ENCODE results near the gene CYTH3. TPM values are rescaled to one million over a fixed set of nuclear protein-coding genes. Genes with fewer than 3 reads are reported as not detected.
"Not testable (repeated sequence)": the region's sequence is repeated elsewhere in the genome, so short reads cannot be mapped to it uniquely, and the experiment has no call there.

CYTH3 gene
- total RNA-seq, 1 donor from 2014 or later: 24.9 TPM

GRCh38 chr7:6294839-6295238, 22.4 kb upstream of the CYTH3 start:
- H3K36me3 ChIP-seq (ENCODE audit: control insufficient read depth, insufficient read depth, low read length): no peaks in the 10 kb centered on the region
- TF ChIP-seq, protein P1, sequence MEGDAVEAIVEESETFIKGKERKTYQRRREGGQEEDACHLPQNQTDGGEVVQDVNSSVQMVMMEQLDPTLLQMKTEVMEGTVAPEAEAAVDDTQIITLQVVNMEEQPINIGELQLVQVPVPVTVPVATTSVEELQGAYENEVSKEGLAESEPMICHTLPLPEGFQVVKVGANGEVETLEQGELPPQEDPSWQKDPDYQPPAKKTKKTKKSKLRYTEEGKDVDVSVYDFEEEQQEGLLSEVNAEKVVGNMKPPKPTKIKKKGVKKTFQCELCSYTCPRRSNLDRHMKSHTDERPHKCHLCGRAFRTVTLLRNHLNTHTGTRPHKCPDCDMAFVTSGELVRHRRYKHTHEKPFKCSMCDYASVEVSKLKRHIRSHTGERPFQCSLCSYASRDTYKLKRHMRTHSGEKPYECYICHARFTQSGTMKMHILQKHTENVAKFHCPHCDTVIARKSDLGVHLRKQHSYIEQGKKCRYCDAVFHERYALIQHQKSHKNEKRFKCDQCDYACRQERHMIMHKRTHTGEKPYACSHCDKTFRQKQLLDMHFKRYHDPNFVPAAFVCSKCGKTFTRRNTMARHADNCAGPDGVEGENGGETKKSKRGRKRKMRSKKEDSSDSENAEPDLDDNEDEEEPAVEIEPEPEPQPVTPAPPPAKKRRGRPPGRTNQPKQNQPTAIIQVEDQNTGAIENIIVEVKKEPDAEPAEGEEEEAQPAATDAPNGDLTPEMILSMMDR (IDR thresholded peaks at IDR 0.05; ENCODE audit: insufficient read depth, low read length, poor library complexity, severe bottlenecking): no peak
- H3K4me3 ChIP-seq (ENCODE audit: low read depth, low read length): no peak overlapping the region
- no peak for DNase-seq (ENCODE audit: low read depth)
- H3K27me3 ChIP-seq (ENCODE audit: control insufficient read depth, insufficient read depth, low read length): no peaks in the 10 kb centered on the region

DNA sequence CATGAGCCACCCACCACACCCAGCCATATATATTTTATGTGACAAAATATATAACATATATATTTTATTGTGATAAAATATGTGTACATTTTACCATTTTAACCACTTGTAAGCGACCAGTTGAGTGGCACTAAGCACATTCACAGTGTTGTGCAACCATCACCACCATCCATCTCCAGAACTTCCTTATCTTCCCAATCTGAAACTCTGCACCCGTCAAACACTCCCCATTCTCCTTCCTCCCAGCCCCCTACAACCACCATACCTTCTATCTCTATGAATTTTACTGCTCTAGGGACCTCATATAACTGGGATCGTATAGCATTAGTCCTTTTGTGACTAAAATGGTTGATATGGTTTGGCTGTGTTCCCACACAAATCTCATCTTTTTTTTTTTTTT, 20.8 kb upstream of the CYTH3 start:
- H3K36me3 ChIP-seq (ENCODE audit: control insufficient read depth, insufficient read depth, low read length): no peaks in the 10 kb centered on the region
- H3K27me3 ChIP-seq (ENCODE audit: control insufficient read depth, insufficient read depth, low read length): no peaks in the 10 kb centered on the region
- no peak overlapping the region for H3K4me3 ChIP-seq (ENCODE audit: low read depth, low read length)
- TF ChIP-seq, protein P1 (IDR thresholded peaks at IDR 0.05; ENCODE audit: insufficient read depth, low read length, poor library complexity, severe bottlenecking): no peak
- DNase-seq (ENCODE audit: low read depth): no peak

DNA sequence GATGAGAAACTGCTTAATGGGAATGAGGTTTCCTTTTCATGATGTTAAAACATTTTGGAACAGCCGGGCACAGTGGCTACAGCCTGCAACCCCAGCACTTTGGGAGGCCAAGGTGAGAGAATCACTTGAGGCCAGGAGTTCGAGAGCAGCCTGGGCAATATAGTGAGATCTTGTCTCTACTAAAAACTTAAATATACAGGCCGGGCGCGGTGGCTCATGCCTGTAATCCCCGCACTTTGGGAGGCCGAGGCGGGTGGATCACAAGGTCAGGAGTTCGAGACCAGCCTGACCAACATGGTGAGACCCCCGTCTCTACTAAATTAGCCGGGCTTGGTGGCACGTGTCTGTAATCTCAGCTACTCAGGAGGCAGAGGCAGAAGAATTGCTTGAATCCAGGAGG, 19.5 kb upstream of the CYTH3 start:
- H3K27me3 ChIP-seq (ENCODE audit: control insufficient read depth, insufficient read depth, low read length); H3K36me3 ChIP-seq (ENCODE audit: control insufficient read depth, insufficient read depth, low read length); DNase-seq (ENCODE audit: low read depth); H3K4me3 ChIP-seq (ENCODE audit: low read depth, low read length): not testable (repeated sequence)

DNA sequence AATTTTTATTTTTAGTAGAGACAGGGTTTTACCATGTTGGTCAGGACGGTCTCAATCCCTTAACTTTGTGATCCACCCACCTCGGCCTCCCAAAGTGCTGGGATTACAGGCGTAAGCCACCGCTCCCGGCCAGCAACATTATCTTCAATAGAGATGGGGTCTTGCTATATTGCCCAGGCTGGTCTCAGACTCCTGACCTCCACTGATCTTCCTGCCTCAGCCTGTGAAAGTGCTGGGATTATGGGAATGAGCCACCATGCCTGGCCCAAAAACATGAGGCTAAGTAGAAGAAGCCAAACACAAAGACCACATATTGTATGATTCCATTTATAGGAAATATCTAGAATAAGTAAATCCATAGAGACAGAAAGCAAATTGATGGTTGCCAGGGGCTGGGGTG, 19.1 kb upstream of the CYTH3 start:
- TF ChIP-seq, protein P1 (IDR thresholded peaks at IDR 0.05; ENCODE audit: insufficient read depth, low read length, poor library complexity, severe bottlenecking): no peak
- Histone ChIP-seq H3K27me3 (ENCODE audit: control insufficient read depth, insufficient read depth, low read length) (no peaks in the 10 kb centered on the region), H3K36me3 (ENCODE audit: control insufficient read depth, insufficient read depth, low read length) (no peaks in the 10 kb centered on the region), H3K4me3 (ENCODE audit: low read depth, low read length) (no peak overlapping the region)
- no peak for DNase-seq (ENCODE audit: low read depth)

DNA sequence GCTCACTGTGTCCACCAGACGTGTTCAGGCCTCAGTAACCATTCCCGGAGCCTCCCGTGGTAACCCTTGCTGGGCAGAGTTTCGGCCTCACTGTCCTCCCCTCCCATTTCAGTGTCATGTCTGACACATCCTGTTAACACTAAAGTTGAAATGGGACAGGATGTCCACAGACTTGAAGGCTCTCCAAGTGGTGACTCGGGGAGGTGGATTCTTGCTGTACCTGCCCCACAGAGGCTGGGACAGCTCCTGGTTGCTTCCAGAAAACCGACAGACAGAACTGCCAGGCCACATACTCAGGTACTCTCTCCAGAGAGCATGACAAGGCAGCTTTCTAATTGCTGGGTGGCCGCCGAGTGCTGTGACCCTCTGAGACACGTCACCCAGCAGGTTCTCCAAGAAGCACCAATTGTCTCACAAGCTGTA, 17.9 kb upstream of the CYTH3 start:
- Histone ChIP-seq H3K27me3 (ENCODE audit: control insufficient read depth, insufficient read depth, low read length) (no peaks in the 10 kb centered on the region), H3K36me3 (ENCODE audit: control insufficient read depth, insufficient read depth, low read length) (no peaks in the 10 kb centered on the region), H3K4me3 (ENCODE audit: low read depth, low read length) (no peak overlapping the region)
- no peak for DNase-seq (ENCODE audit: low read depth)
- TF ChIP-seq, protein P1 (IDR thresholded peaks at IDR 0.05; ENCODE audit: insufficient read depth, low read length, poor library complexity, severe bottlenecking): no peak

- Histone ChIP-seq H3K36me3 (ENCODE audit: control insufficient read depth, insufficient read depth, low read length) (no peaks in the 10 kb centered on the region), H3K4me3 (ENCODE audit: low read depth, low read length) (no peak overlapping the region), H3K27me3 (ENCODE audit: control insufficient read depth, insufficient read depth, low read length) (no peaks in the 10 kb centered on the region)
- TF ChIP-seq, protein P1 (IDR thresholded peaks at IDR 0.05; ENCODE audit: insufficient read depth, low read length, poor library complexity, severe bottlenecking): no peak
- no peak for DNase-seq (ENCODE audit: low read depth)
Measured at GRCh38 chr7:6288270-6288860, 15.9 kb upstream of the CYTH3 start.
